ENCODE results near the gene PTPRC. TPM values are rescaled to one million over a fixed set of nuclear protein-coding genes. Genes with fewer than 3 reads are reported as not detected.
A peak's percentile ranks its signal among the peaks of the same experiment; 100 is the strongest.

The PTPRC gene
- total RNA-seq, 6 experiments from 2014 or later: 5.1 to 55.7 (median 13.2) TPM

DNA sequence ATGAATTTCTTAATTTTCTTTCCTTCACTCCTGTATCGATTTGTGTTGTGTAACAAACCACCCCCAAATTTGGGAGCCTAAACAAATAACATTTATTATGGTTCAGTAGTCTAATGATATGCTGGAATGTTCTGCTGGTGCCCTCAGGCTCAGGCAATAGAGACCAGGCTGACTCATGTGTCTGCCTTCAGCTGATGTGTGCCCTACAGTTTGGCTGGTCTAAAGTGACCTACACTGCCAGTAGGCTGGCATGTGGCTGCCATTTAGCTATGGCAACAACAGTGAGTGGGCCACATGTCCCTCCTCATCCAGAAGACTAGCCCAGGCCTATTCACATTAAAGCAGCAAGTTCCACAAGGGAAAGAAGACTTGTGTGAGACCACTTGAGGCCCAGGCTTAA is 115.8 kb downstream of the PTPRC start:
- Histone ChIP-seq H3K9me3 (no peaks in the 10 kb centered on the region), H3K36me3 (no peaks in the 10 kb centered on the region), H3K4me1 (no peaks in the 10 kb centered on the region), H3K4me3 (no peak overlapping the region), H3K27me3 (no peaks in the 10 kb centered on the region), H3K27ac (no peak overlapping the region)
- DNase-seq (no peak), ATAC-seq (no peak)
- 29% methylated on average over 1 of the region's 1 CpG for WGBS (ENCODE audit: insufficient coverage, low coverage, low lambda C conversion rate, missing lambda C conversion rate)
- TF ChIP-seq, protein P1, sequence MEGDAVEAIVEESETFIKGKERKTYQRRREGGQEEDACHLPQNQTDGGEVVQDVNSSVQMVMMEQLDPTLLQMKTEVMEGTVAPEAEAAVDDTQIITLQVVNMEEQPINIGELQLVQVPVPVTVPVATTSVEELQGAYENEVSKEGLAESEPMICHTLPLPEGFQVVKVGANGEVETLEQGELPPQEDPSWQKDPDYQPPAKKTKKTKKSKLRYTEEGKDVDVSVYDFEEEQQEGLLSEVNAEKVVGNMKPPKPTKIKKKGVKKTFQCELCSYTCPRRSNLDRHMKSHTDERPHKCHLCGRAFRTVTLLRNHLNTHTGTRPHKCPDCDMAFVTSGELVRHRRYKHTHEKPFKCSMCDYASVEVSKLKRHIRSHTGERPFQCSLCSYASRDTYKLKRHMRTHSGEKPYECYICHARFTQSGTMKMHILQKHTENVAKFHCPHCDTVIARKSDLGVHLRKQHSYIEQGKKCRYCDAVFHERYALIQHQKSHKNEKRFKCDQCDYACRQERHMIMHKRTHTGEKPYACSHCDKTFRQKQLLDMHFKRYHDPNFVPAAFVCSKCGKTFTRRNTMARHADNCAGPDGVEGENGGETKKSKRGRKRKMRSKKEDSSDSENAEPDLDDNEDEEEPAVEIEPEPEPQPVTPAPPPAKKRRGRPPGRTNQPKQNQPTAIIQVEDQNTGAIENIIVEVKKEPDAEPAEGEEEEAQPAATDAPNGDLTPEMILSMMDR (IDR thresholded peaks at IDR 0.05): no peak
- TF ChIP-seq POLR2A (IDR thresholded peaks at IDR 0.05): no peak
- intact Hi-C loops (cut with DNase I): no loop called here

DNA sequence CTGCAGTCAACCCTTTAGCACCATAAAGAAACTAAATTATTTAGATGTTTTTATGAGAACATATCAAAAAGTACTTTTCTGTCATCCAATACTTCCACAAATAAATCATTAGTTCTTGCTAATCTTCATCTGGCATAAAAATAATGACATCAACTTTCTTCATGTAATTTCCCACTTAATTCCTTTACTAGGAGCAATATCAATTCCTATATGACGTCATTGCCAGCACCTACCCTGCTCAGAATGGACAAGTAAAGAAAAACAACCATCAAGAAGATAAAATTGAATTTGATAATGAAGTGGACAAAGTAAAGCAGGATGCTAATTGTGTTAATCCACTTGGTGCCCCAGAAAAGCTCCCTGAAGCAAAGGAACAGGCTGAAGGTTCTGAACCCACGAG is 116.9 kb downstream of the PTPRC start:
- no peak overlapping the region for H3K4me3 ChIP-seq
- no peaks in the 10 kb centered on the region for H3K36me3 ChIP-seq
- no peaks in the 10 kb centered on the region for H3K4me1 ChIP-seq
- no peaks in the 10 kb centered on the region for H3K27me3 ChIP-seq
- TF ChIP-seq, protein P1 (IDR thresholded peaks at IDR 0.05): no peak
- TF ChIP-seq POLR2A (IDR thresholded peaks at IDR 0.05): no peak
- no peaks in the 10 kb centered on the region for H3K9me3 ChIP-seq
- intact Hi-C loops (cut with DNase I): no loop called here
- DNase-seq (no peak), ATAC-seq (no peak)
- WGBS (ENCODE audit: insufficient coverage, low coverage, low lambda C conversion rate, missing lambda C conversion rate): 33% methylated on average over 2 of the region's 2 CpGs
- H3K27ac ChIP-seq: no peak overlapping the region

DNA sequence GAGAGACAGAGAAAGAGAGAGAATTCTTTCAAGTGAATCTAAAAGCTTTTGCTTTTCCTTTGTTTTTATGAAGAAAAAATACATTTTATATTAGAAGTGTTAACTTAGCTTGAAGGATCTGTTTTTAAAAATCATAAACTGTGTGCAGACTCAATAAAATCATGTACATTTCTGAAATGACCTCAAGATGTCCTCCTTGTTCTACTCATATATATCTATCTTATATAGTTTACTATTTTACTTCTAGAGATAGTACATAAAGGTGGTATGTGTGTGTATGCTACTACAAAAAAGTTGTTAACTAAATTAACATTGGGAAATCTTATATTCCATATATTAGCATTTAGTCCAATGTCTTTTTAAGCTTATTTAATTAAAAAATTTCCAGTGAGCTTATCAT is 117.6 kb downstream of the PTPRC start:
- intact Hi-C loops (cut with DNase I): no loop called here
- no peaks in the 10 kb centered on the region for H3K9me3 ChIP-seq
- H3K4me3 ChIP-seq: no peak overlapping the region
- ATAC-seq (peak in 2 of 4 donors; percentile 45 to 48), DNase-seq (no peak)
- TF ChIP-seq, protein P1 (IDR thresholded peaks at IDR 0.05): peak; percentile 18 to 43 (median 35)
- no peak for TF ChIP-seq POLR2A (IDR thresholded peaks at IDR 0.05)
- no peaks in the 10 kb centered on the region for H3K36me3 ChIP-seq
- H3K27me3 ChIP-seq: no peaks in the 10 kb centered on the region
- no peak overlapping the region for H3K27ac ChIP-seq
- H3K4me1 ChIP-seq: no peaks in the 10 kb centered on the region

DNA sequence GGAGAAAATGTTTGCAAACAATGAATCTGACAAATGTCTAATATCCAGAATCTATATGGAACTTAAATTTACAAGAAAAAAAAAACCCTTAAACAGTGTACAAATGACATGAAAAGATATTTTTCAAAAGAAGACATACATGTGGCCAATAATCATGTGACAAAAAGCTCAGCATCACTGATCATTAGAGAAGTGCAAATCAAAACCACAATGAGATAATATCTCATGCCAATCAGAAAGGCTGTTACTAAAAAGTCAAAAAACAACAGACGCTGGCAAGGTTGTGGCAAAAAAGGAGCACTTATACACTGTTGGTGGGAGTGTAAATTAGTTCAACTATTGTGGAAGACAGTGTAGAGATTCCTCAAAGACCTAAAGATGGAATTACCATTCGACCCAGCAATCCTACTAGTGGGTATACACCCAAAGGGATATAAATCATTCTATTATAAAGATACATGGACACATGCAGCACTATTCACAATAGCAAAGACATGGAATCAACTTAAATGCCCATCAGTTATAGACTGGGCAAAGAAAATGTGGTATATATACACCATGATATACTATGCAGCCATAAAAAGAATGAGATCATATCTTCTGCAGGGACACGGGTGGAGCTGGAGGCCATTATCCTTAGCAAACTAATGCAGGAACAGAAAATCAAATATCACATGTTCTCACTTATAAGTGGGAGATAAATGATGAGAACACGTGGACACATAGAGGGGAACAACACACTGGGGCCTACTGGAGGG is 123.2 kb downstream of the PTPRC start:
- no peak for TF ChIP-seq POLR2A (IDR thresholded peaks at IDR 0.05)

DNA sequence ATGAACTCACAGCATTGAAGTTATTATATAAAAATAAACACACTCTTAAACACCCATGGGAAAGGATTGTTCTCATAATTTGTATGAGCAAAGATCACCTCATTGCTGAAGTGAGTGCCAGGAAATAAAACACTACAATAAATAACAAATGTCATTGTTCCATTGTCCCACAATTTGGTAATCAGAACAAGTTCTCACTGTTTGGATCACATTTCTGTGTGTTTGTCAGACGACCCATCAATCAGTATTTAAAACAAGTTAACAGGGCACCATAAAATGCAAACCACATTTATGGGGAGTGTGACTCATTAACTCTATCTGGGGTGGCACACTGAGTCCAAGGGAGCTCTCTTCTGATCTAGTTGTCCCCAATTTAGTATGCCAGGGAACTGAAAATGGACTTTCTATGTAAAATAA is 124.5 kb downstream of the PTPRC start:
- TF ChIP-seq POLR2A (IDR thresholded peaks at IDR 0.05): no peak
- TF ChIP-seq, protein P1 (IDR thresholded peaks at IDR 0.05): no peak

More for the DNA sequence above, 123.2 kb downstream of the PTPRC start:
- no peaks in the 10 kb centered on the region for H3K9me3 ChIP-seq
- no peaks in the 10 kb centered on the region for H3K4me1 ChIP-seq
- ATAC-seq: no peak
- H3K36me3 ChIP-seq: no peaks in the 10 kb centered on the region
- 69% methylated on average over 4 of the region's 4 CpGs for WGBS (ENCODE audit: insufficient coverage, low coverage, low lambda C conversion rate, missing lambda C conversion rate)
- H3K4me3 ChIP-seq: no peak overlapping the region
- H3K27ac ChIP-seq: no peak overlapping the region
- DNase-seq: no peak
- H3K27me3 ChIP-seq: no peaks in the 10 kb centered on the region
- intact Hi-C loops (cut with DNase I): no loop called here

More for the DNA sequence above, 124.5 kb downstream of the PTPRC start:
- Histone ChIP-seq H3K4me1 (no peaks in the 10 kb centered on the region), H3K4me3 (no peak overlapping the region), H3K9me3 (no peaks in the 10 kb centered on the region), H3K27me3 (no peaks in the 10 kb centered on the region), H3K36me3 (no peaks in the 10 kb centered on the region), H3K27ac (no peak overlapping the region)
- 11% methylated on average over 1 of the region's 1 CpG for WGBS (ENCODE audit: insufficient coverage, low coverage, low lambda C conversion rate, missing lambda C conversion rate)
- intact Hi-C loops (cut with DNase I): no loop called here
- ATAC-seq: no peak
- no peak for DNase-seq
